GM18868 (cell line): Measurements from ENCODE around the gene FER.
"Not testable (repeated sequence)": the region's sequence is repeated elsewhere in the genome, so short reads cannot be mapped to it uniquely, and the experiment has no call there.

Experiments used
- ATAC-seq: cut with Tn5 transposase; IDR thresholded peaks from one replicate; pipeline ENCODE4 v1.9.1; 2021; ENCODE audit warnings: mild to moderate bottlenecking, moderate library complexity; ENCODE audit not compliant: unreplicated experiment

The FER gene

DNA sequence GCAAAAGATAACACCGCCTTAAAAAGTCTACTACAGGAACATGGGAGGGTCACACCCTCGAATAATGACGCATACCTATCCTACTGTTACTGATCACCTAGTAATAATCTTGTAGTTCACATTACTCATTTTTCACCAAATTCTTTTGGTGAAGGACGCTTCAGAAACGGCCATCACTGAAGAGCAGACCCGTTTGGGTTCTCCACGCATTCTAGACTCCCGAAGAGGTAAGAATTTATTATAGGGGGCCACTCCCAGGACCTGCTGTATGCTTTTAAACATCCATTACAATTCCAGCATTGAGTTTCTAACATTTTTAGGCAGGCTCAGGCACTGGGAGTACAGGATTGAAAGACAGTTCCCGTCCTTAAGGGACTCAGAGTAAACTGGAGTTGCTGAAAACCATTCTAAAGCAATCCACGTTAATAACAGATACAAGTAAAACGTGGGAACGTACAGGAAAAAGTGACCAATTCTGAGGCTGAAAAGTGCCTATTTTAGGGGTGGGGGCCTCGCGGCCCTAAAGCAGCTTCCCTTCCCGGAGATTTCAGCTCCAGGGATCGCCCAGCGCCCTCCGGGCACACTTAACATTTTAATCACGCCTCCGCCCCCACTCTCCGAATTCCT lies at the start of gene FER:
Gene FER (plus strand): TSS at position 124 of the 627 bp plus-strand sequence. CDS start 50,286 bp downstream, outside the sequence.
- ATAC-seq, result peak; percentile 28

DNA sequence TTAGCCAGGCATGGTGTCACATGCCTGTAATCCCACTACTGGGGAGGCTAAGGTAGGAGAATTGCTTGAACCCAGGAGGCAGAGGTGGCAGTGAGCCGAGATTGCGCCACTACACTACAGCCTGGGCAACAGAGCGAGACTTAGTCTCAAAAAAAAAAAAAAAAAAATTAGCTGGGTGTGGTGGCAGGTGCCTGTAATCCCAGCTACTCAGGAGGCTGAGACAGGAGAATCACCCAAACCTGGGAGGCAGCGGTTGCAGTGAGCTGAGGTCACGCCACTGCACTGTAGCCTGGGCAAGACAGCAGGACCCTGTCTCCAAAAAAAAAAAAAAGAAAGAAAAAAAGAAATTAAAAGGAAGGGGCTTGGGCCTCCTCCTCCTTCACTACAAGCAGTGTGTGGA lies 47.3 kb upstream of the FER start:
- ATAC-seq, result not testable (repeated sequence)

DNA sequence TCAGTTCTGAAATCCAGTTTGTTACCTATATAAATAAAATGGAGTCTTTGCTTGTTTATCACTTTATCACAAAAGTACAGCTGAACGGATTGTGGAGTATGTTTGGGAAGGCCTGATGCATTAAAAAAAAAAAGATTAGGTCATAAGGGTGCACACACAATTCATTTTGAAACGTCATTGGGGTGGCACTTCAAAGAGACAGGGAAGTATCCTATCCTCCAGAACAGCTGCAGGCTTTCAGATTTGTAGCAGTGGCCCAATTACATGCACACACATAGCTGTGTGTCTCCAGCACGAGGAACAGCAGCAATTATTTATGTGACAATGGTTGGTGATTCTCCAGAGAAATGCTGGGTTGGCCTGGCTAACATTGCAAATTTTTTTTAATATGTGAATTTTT lies 46.8 kb upstream of the FER start:
- no peak for ATAC-seq

DNA sequence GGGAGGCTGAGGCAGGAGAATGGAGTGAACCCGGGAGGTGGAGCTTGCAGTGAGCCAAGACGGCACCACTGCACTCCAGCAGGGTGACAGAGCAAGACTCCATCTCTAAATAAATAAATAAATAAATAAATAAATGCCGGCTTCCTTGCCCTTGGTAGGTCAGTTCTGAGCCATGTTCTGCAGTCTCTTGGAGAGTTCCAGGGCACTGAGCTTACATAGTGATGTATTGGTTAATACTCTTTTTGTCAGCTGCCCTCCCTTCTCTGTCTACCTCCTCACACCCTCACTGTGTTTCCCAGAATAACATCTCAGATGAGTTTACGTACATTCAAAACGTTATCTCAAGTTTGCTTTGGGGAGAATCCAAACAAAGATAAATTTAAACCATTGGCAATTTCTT lies 45.2 kb upstream of the FER start:
- no peak for ATAC-seq

DNA sequence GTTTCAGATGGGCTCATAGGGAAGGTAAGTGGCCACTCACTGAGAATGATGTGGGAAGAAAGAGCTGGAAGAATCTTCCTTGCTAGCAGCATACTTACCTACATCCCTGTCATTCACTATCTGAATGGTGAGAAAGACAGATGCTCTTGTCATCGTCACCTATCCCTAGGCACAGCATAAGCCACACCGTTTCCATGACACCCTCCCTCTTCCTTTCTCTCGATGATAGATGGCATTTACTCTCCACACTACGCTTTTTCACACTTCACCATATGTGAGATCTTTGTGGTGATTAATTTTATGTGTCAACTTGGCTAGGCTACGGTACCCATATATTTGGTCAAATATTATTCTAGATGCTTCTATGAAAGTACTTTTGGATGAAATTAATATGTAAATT lies 44.4 kb upstream of the FER start:
- no peak for ATAC-seq

DNA sequence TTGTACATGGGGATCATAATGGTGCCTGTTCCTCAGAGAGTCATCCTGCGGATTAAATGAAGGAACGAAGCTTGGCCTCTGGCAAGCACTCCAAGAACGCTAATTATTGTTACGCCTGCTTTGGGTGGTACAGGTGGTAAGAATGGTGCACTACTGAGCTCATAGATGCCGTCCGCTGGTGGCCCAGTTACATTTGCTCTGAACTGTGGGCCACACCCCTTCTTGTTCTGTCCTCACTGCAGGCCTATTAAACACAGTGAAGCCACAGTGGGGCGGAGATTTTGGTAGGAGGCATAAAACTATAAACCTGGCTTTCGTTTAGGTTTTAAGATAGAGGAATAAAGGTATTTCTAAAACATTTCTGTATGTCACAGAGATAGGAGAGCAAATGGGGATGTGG lies 40.6 kb upstream of the FER start:
- ATAC-seq, result no peak

DNA sequence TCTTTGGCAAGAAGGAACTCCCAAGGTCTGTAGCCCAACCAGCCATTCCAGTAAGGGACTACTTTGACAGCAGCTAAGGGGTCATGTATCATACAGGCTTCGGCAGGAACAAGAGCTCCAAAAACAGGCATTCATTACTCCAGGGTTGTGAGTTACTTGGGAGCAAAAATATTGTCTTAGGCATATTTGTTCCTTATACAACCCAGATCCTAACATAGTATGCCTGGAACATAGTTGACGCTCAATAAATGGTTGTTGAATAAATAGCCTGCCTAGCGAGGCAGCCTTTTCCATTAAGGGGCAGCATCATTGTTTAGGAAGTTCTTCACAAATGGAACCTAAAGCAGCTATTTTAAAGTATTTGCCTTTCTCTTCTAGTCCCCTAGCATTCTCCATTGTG lies 35.8 kb upstream of the FER start:
- ATAC-seq, result no peak

DNA sequence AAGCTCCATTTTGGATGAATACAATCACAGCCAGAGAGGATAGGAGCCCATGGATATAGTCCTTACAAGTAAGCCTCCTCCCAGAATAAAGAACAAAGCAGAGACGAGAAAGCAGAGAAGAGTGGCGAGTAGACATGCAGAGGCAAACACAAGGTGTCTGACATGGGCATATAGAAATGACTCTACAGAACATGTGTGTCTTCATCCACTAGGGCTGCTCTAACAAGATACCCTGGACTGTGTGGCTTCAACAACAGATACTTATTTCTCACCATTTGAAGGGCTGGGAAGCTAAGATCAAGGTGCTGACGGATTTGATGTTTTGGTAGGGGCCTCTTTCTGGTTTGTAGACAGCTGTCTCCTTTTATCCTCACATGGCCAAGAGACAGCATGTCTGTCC lies 32.3 kb upstream of the FER start:
- ATAC-seq, result no peak

DNA sequence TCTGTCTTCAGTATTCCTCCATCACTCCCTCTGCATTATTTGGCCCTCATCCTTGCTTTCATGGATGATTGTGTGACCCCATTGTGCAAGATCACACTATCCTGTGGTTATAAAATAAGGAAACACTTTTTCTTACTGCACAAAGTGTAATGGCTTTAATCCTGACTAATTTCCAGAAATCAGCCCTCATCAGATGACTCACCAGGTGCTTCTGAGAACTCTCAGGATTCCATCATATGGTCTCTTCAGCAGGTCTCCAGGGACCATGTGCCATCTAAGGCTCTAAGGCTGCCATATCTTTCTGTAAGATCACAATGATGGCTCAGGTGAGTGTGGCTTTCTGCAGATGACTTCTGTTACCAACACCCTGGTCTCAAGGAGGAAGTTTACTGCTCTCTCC lies 27.3 kb upstream of the FER start:
- peak; percentile 99 for ATAC-seq

DNA sequence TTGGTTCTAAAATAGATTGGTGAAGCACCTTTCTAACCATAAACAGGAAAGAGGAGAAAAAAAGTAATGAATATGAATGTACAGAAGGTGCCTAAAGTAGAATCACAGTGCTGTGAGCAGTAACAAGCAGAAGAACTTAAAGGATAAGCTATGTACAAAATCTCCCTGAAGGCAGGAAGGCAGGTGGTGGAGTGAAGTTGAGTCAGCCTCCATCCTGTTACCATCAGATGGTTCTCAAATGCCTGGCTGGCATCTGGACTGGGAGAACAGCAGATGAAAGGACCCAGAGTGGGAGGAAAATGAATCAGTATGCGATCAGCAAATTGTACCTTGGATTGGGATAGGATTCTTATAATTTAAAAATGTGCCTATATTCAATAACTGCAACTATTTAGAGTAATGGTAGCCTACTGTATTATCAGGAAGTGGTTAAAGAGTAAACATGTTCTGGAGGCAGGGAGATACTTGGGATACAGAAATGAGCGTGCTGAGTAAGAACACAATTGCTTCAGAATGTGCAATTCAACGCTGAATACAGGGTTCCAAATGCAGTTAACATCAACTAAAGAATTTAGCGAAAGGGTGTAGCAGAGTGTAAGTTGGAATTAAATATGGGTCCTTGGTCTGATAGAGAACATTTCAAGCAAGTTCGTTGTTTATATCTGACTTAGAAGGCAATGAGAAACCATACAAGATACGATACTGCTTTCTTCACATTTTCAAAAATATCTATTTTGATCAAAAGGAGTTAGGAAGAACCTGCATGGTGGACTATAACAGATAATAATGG lies 21.1 kb upstream of the FER start:
- no peak for ATAC-seq

DNA sequence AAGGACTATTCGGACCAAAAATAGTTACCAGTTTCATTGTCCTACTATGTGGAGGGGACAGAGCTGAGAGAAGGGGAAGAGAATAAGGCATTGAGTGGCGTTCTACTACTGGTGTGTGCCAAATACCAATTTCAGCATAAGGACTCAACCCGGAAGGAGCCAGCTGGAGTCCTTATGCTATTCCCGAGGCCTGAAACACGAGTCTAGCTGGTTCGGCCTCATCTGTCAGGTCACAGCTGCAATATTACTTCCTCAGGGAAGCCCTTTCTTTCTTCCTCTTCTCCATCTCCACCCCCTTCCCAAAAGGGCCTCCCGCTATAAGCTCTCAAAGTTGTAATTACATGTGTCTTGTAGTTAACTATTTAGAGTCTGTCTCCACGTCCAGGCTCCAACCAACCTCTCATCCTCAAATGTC lies 20.5 kb upstream of the FER start:
- no peak for ATAC-seq

DNA sequence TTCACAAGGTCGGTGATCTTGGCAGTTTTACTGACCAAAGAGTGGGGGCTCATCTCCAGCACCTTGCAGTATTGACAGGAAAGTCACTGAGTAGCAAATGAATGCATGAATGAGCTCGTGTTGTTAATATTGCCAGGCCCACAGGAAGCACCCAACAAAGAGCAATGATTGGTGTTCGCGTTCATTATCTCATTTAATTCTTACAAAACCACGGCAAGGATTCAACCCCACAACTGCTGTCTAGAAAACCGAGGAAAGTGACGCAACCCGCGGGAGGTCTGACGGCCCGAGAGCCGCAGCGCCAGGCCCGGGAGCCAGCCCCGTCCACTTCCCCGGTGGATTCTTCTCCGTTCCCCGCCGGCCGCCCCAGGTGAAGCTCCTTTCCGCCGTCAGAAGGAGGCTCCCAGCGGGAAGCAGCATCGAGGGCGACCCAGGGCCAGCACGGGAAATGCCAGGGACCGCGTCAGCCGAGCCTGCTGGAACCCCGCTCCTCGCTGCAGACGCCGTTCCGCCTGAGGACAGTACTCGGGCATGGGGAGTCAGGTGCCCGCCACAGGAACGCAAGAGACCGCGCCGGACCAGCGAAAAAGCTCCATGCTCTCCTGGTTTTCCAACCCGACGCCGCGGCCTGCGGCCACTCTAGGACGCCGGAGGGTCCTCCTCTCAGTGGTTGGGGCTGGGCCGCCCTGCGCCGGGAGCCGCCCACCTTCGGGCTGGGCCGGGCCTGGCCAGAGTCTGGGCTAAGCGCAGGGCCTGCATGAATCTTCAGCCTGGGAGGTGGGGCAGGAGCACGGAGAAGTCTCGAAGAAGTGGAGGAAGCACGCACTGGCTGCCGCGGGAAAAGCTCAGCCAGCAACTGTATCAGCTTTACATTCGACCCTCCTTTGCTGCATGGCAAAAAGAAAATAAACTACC lies 19.8 kb upstream of the FER start:
- peak; percentile 71 for ATAC-seq

DNA sequence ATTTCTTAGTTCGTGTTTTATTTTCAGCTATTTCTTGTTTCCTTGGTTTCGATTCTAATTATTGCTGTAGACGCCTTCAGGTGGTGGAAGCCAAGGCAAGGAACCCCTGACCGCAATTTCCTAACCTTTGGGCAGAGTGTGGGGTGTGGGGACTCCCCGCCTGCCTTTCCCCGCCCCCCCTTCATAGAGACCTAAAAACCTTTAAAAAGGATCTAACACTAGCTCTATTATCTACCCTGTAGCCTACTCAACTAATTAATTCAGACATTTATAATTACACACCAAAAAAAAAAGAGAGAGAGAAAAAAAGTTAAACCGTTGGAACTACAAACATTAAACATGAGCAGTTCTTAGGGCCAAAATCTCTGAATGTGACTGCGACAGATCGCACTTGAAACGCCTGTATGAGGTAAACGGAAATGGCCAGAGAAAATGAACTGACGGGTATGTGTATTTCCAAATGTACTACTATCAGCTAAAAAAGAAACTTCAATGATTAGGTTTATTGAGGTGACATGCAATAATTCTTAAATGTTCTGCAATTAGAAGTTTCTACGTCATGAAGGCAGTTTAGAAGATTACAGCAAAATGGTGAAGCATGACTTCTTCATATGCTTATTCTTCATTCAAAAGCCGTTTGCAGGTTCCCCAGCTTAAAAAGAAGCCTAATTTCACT lies 19.0 kb upstream of the FER start:
- ATAC-seq, result peak; percentile 47

DNA sequence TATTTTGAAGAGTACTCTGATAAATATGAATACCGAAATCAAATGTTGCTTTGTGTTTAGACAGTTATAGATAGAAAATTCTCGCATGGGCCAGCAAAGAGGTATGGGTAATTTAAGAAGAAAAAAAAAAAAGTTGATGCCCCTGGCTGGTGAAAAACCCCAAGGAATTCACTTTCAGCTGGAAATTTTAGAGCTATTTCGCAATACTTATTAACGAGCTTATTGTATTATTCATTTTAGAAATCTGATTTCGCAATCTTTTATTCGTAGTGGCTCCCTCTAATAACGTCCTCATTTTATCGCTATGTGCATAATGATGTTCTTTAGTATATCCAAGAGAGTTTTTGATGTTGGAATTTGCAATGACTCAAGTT lies 18.5 kb upstream of the FER start:
- ATAC-seq, result no peak

DNA sequence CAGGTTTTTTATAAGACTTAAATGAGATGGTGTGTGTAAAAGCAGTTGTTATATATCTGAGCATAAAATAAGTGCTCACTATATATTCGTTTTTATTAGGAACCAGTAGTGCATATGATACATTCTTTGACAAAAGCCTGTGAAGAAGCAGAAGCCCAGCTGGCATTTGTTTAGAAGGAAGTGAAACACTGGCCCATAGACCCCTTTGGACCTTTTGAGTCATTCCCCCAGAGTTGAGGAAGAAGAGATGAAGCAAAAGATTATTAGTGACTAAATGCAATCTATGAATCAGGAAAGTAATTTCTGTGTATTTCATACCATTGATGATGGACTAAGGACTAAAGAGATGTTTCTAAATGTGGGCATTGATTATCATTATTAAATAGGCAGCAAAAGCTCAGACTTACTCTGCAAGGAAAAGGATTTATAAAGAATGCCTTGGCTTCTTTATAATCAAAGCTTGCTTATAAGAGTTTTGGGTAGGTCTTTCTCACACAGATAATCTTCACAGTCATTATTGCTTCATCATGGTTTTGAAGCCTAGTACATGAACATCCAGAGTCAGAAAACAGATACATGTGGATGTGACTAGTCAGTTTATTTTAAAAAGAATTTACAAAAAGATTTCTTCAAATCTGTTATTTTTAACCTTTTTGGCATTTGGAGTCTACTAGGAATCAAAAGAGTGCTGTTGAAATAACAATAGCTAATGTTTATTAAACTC lies 16.9 kb upstream of the FER start:
- ATAC-seq, result peak; percentile 57

DNA sequence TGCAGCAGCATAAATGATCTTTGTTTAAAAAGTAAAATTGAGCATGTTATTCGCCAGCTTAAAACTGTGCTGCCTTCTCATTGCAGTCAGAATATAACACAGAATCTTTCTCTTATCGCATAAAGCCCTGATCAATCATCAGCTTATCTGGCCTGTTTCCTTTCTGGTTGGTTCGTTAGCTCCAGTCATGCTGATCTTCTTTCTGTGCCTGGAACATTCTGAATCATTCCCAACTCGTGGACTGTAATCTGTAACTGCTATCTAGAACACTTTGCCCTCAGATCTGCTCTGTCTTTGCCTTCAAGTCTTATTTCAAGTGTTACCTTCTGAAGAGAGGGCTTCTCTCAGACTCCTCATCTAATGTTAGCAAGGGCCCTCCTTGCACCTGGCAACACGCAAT lies 11.9 kb upstream of the FER start:
- ATAC-seq, result no peak

DNA sequence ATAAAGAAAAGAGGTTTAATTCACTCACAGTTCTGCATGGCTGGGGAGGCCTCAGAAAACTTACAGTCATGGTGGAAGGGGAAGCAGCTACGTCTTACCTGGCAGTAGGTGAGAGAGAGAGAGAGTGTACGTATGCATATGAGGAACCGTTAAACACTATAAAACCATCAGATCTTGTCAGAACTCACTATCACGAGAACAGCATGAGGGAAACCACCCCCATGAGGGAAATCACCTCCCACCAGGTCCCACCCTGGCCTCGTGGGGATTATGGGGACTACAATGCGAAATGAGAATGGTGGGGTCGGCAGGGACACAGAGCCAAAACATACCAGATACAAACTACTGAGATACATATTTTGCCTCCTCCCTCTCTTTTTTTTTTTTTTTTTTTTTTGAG lies 10.8 kb upstream of the FER start:
- ATAC-seq, result no peak

DNA sequence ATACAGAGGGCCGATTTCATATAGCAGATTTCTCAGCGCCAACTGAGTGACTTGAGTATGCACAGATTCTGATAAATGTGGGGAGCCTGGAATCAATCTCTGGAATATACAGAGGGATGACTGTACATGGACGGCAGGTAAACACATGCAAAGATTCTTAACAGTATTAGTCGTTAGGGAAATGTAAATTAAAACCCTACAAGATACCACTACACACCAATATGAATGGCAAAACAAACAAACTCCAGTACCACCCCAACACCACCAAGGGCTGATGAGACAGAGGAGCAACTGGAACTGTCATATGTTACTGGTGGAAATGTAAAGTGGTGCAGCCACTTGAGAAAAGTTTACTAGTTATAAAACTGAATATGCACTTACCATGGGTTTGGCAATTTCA lies 8.3 kb upstream of the FER start:
- ATAC-seq, result no peak

DNA sequence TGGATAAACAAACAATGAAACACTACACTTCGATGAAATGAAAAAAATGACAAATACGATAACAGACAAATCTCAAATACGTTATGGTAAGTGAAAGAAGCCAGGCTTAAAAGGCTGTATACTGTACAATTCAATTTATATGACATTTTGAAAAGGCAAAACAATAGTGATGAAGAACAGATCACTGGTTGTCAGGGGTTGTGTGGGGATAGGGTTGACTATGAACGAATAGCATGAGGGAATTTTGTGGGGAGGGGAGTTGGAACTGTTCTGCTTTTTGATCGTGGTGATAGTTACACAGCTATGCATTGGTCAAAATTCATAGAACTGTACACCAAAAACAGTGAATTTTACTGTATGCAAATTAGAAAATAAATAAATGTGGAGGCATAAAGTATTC lies 7.8 kb upstream of the FER start:
- no peak for ATAC-seq

DNA sequence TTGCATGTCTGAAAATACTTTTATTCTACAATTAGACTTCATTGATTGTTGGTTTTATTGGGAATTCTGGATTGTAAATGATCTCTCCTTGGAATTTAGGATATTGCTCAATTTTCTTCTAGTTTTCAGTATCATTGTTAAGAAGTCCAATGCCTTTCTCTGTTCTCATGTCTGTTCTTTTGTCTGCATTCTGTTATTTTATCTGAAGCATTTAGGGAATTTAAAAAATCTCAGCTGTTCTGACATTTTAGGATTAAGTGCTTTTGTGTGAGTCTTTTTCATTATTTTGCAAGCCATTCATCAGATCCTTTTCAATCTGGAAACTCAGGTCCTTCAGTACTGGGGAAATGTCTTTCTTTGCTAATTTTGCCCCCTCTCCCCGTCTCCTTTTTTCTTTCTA lies 4.4 kb upstream of the FER start:
- ATAC-seq, result no peak

DNA sequence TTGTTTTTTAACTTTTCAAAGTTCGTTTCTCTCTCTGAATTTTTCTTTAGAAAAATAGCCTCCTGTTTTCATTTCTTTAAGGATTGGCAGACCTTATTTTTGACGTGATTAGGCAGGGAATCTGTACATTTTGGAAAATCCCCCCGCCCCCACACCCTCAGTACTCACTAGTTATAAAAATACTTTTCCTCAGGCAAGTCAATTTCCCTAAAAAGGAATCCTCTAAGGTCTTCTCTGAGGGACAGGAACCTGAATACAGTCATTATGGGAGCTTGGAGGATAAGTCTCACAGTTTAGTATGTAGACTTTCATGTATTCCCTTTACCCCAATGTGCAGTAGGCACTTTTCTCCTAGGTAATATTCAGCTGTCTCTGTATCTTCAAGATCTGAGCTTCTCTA lies 3.9 kb upstream of the FER start:
- no peak for ATAC-seq
